ENCODE measurements around the gene MFSD12.
"Not testable (repeated sequence)": the region's sequence is repeated elsewhere in the genome, so short reads cannot be mapped to it uniquely, and the experiment has no call there.

Gene MFSD12

DNA sequence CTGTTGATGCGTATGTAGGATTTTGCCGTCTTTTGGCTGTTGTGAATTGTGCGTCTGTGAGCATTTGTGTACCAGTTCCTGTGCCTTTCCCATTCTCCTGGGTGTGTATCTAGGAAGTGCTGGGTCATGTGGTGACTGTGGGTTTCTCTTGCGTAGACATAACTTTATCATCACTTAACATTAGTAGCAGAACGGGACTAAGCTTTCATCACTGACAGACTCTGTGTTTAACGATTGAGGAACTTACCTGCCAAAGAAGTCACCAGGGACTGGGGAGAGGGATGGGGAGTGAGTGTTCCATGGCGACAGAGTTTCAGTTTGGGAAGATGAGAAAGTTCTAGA, 36.3 kb downstream of the MFSD12 start:
- no peak for DNase-seq

DNA sequence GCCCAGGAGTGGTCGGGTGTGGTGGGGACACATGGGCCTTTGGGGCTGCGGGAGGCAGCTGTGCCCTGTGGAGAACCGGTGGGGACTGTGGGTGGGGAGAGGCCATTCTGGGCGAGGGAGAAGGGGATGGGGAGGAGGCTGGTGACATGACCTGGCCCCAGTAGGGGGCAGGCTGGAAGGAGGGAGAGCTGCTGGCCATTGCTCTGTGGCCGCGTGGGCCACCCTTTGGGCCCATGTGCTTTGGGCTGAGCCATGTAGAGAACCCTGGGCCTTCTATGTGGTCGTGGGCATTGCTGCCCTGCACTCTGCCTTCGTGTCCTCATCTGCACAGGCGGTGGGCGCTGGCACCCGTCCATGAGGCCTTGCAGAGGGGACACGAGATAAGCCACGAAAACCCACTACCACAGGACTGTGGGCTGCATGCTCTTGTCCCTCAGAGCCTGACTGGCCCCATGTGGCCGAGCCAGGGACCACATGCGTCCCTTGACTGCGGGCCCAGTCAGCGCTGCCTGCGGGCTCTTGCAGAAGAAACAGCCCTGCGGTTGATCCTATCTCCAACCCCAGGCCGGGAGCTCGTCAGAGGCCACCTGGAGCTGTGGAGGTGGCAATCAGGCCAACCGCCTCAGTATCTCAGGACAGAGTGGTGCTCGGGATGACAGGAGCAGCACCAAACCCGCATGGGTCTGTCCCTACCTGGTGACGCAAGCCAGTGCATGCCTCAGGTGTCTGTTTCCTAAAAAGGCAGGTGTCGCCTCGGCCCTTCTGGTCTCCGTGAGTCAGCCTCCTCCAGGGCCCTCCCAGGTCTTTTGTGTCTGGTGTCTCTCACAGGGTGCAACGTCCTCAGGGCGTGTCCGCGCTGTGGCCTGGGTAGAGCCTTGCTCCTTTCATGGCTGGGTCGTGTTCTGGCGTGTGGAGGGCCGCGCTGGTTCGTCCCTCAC, 37.0 kb downstream of the MFSD12 start:
- DNase-seq = no peak

DNA sequence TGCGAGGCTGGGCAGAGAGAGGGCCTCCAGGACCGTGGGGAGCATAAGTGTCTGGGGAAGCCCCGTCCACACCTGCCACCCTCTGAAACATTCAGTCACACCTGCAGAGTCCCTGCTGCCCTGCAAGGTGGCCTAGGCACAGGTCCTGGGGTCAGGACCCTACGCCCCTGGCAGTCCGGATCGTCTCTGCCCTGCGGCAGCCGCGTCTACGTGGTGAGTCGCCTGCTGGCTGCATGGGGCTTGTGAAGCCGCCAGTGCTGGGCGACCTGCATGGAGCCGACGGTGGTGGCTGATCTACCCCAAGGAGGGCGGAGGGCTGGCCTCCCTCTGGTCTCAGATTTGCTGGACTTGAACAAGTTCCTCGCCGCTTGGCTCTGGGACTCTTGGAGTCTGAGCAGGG, 38.3 kb downstream of the MFSD12 start:
- no peak for DNase-seq

DNA sequence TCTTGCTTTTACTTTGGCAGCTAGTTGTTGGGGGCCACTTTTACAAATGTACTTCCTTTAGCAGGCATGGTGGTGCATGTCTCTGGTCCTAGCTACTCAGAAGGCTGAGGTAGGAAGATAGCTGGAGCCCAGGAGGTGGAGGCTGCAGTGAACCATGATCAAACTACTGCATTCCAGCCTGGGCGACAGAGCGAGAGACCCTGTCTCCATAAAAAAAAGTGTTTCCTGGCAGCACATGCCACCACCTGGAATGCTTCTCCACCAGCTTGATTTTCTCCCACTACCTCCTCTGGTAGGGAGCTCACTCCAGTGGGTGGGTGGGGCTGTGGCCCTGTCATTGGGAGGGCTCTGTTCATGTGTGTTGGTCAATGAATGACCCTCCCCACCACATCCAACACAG, 38.7 kb downstream of the MFSD12 start:
- no peak for DNase-seq

GRCh38 chr19:3518255-3518654, 39.1 kb downstream of the MFSD12 start:
- DNase-seq = no peak

- no peak for DNase-seq
Observed at GRCh38 chr19:3517638-3518037, 39.7 kb downstream of the MFSD12 start.

DNA sequence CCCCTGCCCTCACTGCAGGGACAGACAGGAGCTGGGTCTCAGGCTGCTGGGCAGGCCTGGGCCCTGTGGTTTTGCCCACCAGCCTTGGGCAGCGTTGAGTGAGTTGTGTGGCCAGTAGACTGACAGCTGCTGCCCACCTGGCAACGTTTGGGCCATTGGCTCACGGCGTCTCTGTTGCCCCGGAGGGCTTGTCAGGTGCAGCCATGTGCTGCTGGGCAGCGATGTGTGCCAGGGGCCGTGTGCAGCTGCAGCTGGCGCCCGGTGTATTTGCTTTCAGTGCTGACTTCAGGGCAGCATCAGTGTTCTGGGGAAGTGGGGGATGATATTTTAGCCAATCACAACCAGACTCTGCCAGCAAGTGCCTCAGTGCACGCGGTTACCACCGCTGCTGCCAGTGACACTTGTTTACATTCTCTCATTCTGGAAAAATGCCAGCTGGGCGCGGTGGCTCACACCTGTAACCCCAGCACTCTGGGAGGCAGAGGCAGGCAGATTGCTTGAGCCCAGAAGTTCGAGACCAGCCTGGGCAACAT, 40.6 kb downstream of the MFSD12 start:
- peak; percentile 45 for DNase-seq

DNA sequence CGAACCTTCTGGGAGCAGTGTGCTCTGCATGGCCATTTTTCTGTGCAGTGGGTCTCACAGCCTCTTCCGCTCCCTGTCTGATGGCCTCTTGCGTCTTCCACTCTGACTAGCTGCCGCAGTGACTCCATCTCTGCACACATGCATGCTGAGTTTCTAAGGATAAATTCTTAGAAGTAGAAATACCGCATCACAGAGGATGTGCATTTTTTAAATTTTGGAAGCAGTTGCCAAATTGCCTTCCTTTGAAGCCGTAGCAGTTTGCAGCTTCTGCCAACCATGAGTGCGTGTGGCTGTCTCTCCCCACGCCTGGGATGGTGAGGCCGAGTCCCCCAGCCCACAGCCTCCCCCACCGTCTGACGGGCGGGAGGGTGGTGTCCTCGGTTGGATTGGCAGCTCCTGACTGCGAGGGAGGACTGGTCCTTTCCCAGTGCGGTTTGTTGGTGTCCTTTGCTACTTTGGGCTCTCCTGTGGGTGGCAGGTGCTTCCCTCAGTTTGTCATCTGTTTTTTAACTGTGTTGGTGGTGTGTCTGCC, 41.4 kb downstream of the MFSD12 start:
- DNase-seq = no peak

DNA sequence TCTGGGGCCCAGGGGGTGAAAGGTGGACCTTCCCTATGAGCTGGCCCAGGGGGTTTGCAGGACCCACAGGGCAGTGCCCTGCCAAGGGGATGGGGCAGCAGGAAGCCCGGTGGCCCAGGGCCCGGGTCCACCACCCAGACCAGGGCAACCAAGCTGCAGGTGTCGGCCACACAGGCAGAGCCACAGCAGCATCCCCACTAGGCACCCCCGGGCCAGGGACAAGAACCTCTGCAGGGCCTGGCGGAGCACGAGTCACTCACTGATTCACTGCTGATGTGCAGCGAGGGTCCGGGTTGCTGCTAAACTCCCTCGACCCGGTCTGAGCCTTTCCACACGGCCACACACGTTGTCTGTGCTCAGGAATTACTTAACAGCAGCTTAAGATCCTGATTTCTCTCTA, 42.5 kb downstream of the MFSD12 start:
- DNase-seq = no peak

- DNase-seq = no peak
Observed at GRCh38 chr19:3513229-3514140, 43.9 kb downstream of the MFSD12 start.

- DNase-seq = no peak
Observed at GRCh38 chr19:3512562-3513228, 44.7 kb downstream of the MFSD12 start.

DNA sequence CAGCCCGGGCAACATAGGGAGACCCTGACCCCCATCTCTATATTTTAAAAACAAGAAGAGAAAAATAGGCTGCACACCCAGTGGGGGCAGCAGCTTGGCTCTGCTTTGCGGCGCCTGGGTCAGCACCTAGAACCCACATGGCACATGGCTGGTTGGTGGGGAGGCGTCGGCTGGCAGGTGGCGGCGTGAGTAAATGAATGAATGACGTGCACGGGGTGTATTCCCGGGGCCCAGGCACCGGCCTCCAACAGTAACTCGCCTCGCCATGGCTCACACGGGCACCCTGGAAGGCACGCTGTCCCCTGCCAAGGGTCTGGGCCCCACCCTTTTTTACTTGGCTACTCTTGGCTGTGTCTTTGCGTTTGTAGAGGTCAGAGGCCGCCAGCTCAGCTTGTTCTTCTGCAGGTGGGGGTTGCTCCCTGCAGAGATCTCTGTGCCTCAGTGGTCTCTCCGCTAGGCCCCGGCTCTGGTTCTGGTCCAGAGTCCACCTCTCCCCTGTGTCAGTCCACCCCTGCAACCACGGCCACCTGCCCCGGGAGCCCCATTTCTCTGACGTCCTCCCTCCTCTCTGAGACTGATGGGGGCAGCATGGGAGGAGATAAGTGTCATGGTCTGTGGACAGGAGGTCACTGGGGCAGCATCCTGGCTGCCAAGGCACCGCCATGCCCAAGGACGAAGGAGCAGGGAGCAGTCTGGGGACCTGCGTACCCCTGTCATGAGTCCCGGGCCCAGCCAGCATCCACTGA, 45.7 kb downstream of the MFSD12 start:
- no peak for DNase-seq

DNA sequence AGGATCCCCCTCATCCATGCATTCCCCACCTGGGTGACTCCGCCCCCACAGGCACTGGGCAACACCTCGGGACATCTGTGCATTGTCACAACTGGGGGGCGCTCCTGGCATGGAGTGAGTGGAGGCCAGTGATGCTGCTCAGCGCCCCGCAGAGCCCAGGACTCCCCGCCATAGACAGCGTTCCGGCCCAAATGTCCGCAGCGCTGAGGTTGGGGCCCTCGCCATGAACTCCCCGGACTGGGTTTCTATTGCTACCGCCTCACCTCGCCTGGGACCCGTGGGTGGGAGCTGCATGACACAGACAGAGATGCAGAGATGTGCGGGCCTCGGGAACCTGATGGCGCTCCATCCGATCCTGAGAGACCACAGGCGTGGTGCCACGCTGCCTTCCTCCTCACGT, 46.7 kb downstream of the MFSD12 start:
- DNase-seq = no peak

- no peak for DNase-seq
Observed at GRCh38 chr19:3509566-3509989, 47.8 kb downstream of the MFSD12 start.

GRCh38 chr19:3508771-3509535, 48.4 kb downstream of the MFSD12 start:
- no peak for DNase-seq

DNA sequence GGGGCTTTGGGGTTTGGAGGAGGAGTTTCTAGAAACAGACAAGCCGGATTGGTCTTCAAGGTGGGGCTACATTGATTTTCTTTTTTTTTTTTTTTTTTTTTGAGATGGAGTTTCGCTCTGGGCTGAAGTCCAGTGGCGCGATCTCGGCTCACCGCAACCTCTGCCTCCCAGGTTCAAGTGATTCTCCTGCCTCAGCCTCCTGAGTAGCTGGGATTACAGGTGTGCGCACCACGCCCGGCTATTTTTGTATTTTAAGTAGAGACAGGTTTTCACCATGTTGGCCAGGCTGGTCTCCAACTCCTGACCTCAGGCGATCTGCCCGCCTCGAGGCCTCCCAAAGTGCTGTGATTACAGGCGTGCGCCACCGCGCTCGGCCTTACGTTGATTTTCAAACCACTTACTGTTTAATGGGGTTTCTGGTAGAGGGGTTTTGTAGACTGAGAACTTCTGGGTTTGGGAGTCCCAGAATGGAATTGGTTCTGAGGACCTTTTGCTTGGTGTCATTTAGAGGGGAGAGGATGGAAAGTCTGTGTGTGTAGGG, 49.2 kb downstream of the MFSD12 start:
- not testable (repeated sequence) for DNase-seq

DNA sequence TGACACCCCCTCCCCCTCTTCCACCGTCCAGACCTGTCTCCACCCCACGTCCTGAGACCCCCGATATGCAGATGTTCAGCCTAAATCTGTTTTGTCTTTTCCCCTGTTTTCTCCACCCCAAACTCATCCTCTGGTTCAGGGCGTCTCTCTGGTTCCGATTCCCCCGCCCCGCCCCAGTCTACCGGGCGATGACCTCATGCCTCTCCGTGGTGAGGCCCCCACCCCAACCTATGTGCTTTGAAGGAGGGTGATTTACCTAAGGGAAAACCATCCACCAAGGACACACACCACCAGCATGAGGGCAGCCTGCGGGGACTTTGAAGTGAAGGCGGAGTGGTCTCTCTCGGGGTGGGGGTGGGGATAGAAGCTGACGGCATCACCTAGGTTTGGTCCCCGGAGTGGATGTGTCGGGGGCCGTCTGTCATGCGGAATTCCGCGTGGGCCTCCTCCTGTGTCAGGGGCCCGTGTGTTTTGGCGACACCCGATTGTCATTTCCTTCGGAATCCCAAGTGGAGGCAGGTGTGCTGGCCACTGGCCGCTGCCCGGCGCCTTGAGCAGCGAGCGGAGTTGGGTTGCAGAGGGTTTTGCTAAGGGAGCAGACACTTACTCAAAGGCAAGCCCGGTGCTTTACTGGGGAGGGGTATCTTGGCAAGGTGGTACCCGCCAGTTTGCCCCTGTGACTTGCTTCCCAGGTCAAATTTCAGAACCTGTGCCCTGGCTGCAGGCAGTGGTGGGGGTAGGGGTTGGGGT, 49.8 kb downstream of the MFSD12 start:
- DNase-seq = peak; percentile 51

GRCh38 chr19:3506384-3507340, 50.7 kb downstream of the MFSD12 start:
- peak; percentile 22 for DNase-seq

Data from activated CD4-positive, alpha-beta T cell treated with anti-CD3 and anti-CD28 coated beads, Interleukin-2, amount 50 U/mL, for 1 hour (primary cell).